HG03565 (cell line): ENCODE results near the gene PRRT1.
"Not testable (repeated sequence)": the region's sequence is repeated elsewhere in the genome, so short reads cannot be mapped to it uniquely, and the experiment has no call there.

Source experiments
- ATAC-seq: cut with Tn5 transposase; IDR thresholded peaks from one replicate; pipeline ENCODE4 v1.9.1; 2021; ENCODE audit warnings: mild to moderate bottlenecking, moderate library complexity; ENCODE audit not compliant: unreplicated experiment

Gene PRRT1

GRCh38 chr6:32188381-32189068 lies 36.8 kb upstream of the PRRT1 start:
- no peak for ATAC-seq

DNA sequence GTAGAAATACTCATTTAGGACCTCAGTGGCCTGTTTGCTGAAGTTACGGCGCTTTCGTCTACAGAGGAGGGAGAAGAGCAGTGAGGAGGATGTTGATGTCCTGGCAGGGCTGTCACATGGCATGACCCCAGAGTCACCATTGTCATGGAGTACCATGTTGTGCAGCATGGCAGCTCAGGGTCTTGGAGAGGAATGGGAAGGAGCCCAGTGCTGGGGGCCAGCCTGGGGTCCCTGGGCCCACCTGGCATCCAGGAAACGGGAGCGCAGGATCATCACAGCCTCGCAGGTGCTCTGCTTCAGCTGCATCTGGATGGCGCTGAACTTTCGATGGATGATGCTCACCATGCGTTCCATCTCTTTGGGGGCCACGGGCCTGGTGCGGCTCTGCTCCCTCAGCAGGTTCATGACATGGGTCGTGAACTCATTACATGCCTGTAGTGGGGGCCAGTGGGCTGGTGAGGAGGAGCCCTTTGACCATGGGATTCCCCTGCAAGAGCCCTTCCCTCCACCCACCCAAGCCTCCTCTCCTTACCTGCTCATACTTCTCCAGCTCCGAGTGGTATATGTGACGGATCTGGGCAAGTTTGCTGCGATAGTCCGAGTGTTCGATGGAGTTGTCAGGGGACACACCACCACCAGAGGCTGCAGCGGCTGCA lies 36.1 kb upstream of the PRRT1 start:
- not testable (repeated sequence) for ATAC-seq

GRCh38 chr6:32187009-32187709 lies 35.4 kb upstream of the PRRT1 start:
- ATAC-seq = no peak

DNA sequence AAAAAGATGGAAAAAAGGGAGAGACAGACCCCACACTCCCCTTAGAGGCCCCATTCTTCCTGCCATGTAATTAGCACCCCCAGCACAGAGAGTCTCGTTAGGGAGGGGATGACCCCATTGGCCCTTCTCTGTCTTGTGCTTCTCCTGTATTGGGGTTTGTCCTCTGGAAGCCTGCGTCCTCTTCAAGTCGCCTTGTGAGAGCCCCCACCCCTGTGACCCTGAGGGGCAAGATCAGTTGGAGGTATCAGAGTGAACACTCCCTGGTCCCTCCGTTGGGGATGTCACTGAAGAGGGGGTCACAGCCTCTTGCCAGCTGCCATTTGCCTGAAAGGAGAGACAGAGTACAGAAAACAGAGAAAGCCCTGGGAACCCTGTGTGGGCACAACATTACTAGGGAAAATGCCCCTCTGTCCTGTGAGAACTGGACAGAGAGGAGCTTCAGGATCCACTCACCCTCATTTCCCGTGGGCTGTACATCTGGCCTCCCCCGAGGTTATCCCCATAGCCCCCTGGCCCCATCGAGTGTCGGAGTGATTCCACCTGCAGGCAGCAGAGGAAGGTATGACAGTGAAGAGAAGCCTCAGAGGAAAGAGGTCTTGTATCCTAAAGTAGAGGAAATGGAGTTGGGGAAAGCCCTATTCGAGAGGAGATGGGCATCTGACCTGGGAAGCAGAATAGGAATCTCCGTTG lies 34.6 kb upstream of the PRRT1 start:
- ATAC-seq = not testable (repeated sequence)

DNA sequence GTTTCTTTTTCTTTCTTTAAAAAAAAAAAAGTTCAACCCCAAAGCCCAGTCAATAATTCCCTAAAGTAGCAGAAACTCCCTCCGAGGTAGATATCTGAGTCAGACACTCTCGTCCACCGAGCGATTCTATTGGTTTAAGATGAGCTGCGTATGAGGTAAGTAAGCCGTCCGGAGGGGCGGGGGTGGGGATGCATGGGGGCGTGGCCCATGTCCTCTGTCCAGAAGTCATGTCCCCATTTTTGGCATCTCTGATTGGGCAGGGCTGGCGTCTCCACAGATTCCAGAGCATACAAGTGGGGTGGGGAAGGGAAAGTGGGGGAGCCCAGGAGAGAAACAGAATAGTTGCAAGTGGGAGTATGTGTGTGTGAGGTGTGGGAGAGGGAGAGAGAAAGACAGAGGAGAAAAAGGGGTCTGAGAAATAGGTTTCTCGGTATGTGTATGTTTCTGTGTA lies 34.0 kb upstream of the PRRT1 start:
- not testable (repeated sequence) for ATAC-seq

- ATAC-seq = no peak
Observed at GRCh38 chr6:32184084-32184640, 32.4 kb upstream of the PRRT1 start, which contains the start of gene AGER. TSS of gene AGER (minus strand) at chr6:32184253. CDS start at chr6:32184222, 31 bp downstream.

DNA sequence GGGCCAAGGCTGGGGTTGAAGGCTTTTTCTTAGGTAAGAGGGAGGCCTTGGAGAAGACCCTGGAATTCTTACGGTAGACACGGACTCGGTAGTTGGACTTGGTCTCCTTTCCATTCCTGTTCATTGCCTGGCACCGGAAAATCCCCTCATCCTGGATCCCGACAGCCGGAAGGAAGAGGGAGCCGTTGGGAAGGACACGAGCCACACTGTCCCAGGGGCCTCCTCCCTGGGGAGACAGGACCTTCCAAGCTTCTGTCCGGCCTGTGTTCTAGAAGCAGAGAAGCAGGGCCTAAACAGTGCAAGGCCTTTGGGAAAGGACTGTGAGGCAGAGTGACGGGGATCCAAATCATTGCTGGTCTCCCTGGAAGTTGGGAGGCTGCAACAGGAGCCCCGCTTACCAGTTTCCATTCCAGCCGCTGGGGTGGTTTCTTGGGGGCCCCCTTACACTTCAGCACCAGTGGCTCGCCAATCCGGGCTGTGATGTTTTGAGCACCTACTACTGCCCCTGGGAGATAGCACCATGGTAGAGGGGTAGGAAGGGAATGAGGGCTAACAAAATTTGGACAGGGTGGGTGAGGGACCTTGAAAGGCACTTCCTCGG lies 31.8 kb upstream of the PRRT1 start:
- ATAC-seq = no peak

DNA sequence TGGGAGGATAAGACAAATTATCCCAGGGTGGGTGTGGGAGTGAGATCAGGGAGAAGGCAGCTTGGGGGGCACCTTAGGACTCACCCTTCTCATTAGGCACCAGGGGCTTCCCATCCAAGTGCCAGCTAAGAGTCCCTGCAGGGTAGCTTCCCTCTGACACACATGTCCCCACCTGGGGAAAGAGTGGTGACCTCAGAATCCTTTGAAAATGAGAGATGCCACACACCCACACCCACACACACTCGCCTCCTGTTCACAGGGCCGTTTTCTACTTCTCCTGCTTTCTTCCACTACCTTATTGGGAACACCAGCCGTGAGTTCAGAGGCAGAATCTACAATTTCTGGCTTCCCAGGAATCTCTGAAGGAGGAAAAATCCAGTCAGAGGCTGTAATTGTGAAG lies 31.3 kb upstream of the PRRT1 start:
- ATAC-seq = no peak

DNA sequence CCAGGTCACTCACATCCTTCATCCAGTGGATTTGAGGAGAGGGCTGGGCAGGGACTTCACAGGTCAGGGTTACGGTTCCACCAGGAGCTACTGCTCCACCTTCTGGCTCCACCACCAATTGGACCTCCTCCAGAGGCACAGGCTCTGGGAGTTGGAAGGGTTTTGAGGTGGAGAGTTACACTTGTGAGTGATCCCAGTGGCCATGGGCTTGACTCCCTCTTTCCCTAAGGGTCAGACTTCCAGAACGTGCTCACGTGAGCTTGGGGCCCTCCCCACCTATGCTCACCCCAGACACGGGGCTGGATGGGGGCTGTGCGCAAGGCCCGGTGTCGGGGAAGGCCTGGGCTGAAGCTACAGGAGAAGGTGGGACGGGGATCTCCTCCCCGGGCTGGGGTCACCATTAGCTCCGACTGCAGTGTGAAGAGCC lies 30.8 kb upstream of the PRRT1 start:
- no peak for ATAC-seq

- no peak for ATAC-seq
Observed at GRCh38 chr6:32181915-32182529, 30.3 kb upstream of the PRRT1 start.

DNA sequence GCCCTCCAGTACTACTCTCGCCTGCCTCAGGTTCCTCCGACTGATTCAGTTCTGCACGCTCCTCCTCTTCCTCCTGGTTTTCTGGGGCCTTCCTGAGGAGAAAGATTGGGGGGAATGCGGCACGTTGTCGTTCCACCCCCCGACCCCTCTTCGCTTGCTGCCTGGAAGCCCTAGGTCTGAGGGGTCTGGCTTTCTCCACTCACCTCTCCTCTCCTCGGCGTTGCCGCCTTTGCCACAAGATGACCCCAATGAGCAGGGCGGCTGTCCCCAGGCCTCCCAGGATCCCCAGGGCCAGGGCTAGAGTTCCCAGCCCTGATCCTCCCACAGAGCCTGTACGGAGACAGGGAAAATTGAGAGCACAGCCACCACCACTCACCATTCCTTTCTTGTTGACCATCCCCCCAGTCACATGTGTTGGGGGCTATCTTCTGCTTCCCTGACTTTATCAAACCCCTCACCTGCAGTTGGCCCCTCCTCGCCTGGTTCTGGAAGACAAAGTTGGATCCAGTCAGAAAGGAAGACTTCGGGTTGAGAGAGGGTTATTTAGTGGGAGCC lies 29.5 kb upstream of the PRRT1 start:
- ATAC-seq = no peak

GRCh38 chr6:32179766-32180405 lies 28.1 kb upstream of the PRRT1 start:
- ATAC-seq = no peak

DNA sequence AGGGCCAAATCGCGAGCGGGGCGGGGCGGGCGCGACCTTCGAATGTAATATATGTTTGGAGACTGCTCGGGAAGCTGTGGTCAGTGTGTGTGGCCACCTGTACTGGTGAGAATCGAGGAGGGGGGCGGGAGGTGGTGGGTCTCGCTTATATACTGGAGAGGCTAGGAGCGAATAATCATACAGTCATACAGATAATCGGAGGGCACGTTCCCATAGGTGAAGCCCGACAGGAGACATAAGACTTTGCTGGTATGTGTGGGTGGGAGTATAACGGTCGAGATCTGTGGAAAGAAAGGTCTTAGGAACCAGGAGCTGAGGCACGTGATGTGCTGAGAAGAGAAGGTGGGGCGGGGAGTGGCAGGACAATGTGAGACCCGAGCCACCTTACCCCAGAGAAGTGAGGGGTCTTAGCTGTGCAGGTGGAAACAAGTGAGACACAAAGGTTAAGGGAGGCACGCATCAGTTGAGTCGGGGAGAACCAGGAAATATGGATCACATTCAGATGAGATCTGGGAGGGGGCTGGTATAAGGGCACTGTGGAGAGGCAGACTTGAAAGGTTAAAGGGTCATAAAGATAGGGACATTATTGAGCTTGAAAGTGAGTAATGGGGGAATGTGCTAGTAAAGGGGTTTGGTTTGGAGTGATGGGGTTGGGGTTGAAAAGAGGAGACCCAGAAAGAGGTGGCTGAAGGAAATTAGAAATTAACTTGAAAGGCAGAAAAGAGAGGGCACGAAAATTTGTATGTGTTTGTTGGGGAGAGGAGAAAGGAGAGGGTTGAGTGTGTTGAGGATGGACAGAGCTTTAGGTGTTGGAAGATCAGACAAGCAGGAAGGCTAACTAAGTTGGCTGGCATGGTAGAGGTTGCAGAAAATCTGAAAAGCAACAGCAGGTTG lies 27.1 kb upstream of the PRRT1 start:
- ATAC-seq = no peak

DNA sequence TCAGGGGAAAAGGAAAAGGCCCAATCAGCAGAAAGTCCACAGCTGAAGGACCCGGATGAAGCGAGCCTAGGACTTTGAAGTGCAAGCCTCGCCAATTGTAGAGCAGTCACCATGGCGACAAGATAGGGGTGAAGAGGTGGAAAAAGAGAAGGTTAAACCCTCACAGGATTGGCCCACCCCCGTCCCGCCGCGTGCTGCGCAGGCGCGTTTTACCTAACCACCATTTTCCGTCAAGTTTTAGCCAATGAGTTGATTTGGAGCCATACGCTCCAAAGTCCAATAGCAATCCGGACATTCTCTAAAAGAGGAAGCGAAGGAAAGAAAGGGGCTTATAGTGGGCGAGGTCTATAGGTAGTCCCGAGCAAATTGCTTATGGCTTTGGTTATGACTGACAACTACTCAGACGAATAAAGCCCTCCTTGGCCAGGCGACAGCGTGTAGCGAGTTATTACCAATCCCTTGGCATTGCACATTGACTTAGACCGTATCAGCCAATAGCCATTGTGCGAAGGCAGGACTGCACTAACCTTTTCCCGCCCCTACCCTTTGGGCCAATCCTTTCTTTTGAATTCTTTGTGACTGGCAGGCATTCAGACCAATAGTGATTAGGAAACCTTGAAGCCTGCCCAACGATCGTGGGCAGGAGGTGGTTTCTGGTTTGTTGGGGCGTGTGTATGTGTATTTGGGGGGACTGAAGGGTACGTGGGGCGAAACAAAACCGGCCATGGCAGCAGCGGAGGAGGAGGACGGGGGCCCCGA lies 26.2 kb upstream of the PRRT1 start, which contains the start of gene RNF5:
RNF5 (plus strand) TSS at position 618 of the 759 bp plus-strand sequence; CDS start at position 725, 107 bp downstream.
- peak; percentile 77 for ATAC-seq

- no peak for ATAC-seq
Observed at GRCh38 chr6:32177183-32177787, 25.5 kb upstream of the PRRT1 start.

DNA sequence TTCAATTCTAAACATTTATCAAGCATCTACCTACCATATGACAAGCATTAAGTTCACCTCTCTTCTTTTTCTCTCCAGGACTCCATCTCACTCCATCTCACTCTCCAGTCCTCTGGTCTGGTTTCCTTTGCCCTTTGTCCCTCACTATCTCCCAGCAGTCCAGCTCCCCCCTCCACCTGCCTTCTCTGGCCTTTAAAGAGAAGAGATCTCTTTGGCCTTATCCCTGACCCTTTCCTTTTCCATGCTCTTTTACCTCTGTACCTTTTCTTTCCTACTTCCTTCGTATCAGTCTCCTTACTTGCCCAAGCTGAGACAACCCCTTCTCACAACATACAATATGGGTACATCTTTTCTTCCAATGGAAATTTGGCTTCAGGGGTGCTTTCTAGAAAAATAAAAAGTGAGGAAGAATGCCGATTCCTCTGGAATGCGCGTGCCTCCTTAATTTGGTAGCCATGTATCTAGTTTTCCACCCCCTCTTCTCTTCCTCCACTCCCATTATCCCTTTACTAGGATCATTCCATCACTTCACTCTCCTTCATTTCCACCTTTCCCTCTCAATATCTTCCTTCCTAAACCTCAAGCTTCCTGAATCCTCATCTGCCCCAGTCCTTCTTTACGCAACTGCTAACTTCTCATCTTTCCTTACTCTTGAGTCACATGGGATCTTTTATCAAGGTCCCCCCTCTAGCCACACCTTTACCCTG lies 24.9 kb upstream of the PRRT1 start:
- no peak for ATAC-seq
